D721Med (cell line): ENCODE data around the gene NR0B2.

ENCODE experiments used
- DNase-seq: peaks from one replicate; pipeline ENCODE4 v3.0.0; 2011; ENCODE audit warnings: low spot score; ENCODE audit not compliant: insufficient read length
- FAIRE-seq: peaks from 2 replicates; lab custom pipeline; 2011; peaks lifted over from hg19 to GRCh38; lab: Jason Lieb, UNC
- CTCF ChIP-seq: IDR thresholded peaks from 2 replicates; pipeline ENCODE4 v1.5.1; 2012; ENCODE audit warnings: mild to moderate bottlenecking, control low read depth; ENCODE audit not compliant: insufficient read depth; ENCODE audit errors: missing control alignments

NR0B2 gene

GRCh38 chr1:26915204-26915842 is 1.5 kb upstream of the NR0B2 start:
- DNase-seq, result no peak
- no peak for TF ChIP-seq CTCF
- no peak for FAIRE-seq

- no peak for FAIRE-seq
- no peak for DNase-seq
These were observed 404 bp downstream of the NR0B2 start for GRCh38 chr1:26913389-26913753.

GRCh38 chr1:26912147-26912490 is 1.7 kb downstream of the NR0B2 start:
- DNase-seq (no peak), FAIRE-seq (no peak)
- no peak for TF ChIP-seq CTCF

More at GRCh38 chr1:26913389-26913753, 404 bp downstream of the NR0B2 start:
- TF ChIP-seq CTCF, result no peak

GRCh38 chr1:26911399-26912146 is 2.2 kb downstream of the NR0B2 start:
- FAIRE-seq (no peak), DNase-seq (no peak)
- TF ChIP-seq CTCF, result no peak

GRCh38 chr1:26910343-26911160 is 3.2 kb downstream of the NR0B2 start:
- DNase-seq, result no peak
- TF ChIP-seq CTCF, result no peak
- FAIRE-seq, result no peak

GRCh38 chr1:26909951-26910342 is 3.8 kb downstream of the NR0B2 start:
- TF ChIP-seq CTCF, result no peak
- FAIRE-seq (no peak), DNase-seq (no peak)
